ENCODE data around the gene JAK1.
"Not testable (repeated sequence)": the region's sequence is repeated elsewhere in the genome, so short reads cannot be mapped to it uniquely, and the experiment has no call there.

Gene JAK1

DNA sequence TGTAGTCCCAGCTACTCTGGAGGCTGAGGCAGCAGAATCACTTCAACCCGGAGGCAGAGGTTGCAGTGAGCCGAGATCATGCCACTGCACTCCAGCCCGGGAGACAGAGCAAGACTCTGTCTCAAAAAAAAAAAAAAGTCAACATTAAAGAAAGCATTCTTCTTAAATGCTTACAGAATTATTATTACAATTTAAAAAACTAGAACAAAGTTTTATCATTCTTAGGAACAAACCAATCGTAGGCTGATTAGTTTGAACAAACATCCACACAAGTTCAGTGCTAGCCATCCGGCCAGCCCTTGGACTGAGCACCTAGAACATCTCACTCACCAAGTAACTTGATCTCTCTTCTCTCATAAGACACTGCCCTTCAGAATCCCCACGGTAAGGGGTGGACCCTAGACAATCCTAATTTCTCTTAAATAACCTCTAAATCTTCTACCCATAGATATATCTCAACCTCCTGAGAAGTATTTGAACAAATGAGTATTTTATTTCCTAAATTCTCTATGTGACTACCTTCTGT is 16.0 kb downstream of the JAK1 start:
- no peak for DNase-seq (ENCODE audit: low read depth in 2 of 2)

DNA sequence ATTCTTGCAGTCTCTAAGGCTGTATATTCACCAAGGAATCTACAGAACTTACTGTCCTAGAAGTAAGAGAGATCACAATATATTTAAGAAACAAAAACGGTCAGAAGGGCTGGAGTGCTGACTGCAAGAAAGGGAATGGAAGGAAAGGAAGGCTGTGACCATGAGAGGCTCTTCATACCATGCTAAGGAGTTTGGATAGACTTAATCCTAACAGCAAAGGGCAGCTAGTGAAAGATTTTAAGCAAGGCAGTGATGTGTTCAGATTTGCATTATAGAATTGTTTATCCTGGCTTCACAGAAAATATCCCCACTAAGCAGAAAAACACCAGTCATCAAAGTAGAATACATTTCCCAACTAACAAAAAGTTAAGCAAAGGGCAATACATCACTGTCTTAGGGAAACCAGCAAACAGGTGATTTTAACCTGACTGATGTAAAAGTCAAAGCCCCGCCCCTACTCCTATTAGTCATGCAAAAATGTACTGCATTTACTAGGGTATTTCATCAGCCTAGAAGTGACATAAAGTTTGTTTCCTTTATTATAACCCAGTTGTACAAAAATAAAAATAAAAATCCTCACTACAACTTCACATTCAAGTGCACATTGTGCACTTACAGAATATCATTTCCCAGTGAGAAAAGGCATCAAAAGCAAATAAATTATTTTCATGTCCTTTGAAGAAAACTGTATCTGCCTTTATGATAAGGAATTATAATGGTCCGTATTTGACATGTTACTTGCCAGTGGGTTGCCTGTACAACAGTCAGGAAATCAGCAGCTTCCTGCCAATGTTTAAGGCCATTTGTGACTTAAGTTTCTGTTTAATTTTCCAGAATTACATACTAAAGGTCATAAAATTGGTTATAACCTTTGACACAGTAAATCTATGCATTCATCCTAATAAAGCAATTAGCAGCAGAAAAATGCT is 17.2 kb downstream of the JAK1 start:
- no peak for DNase-seq (ENCODE audit: low read depth in 2 of 2)

DNA sequence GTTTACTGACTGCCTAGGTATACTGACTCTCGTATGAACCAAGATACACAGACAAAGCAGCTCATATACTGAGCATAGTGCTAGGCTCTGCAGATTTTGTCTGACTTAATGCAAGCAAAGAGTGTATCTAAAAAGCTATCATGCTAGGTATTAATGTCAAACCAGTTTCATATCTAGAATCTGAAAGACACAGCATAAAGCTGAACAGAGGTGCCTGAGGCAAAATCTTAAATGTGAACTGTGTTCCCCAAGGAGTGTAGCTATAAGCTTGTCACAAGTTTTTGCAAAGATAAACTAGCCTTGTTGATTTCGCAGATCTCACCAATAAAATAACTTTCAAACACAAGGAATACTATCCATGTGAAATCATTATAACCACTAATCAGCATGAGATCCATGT is 18.1 kb downstream of the JAK1 start:
- DNase-seq (ENCODE audit: low read depth in 2 of 2) = no peak

DNA sequence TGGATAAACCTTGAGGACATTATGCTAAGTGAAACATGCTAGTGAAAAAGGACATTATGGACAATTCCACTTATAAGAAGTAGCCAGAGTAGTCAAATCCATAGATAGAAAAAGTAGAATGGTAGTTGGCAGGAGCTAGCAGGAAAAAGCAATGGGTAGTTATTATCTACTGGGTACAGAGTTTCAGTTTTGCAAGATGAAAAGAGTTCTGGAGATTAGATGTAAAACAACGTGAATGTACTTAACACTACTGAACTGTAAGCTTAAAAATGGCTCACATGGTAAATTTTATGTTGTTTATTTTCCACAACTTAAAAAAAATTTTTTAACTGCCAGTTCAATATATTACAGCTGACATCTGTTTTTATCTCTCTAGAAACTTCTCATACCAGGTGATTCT is 19.4 kb downstream of the JAK1 start:
- no peak for DNase-seq (ENCODE audit: low read depth in 2 of 2)

DNA sequence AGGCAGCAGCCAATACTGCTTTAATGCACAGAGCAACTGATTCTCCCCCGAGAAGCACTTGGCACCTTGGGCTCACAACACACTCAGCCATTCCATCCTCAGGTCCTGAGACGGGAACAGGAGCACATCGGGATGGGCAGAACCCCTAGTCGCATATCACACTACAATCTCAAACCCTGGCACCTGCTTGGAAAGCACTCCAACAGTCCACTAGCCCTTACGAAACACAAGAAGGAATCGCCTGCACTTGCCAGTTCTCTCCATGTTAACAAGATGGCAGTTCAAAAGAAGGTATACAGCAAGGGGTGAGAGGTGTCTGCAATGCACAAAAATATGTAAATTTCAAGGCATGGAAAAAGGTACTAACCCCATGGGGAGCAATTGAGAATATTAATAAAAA is 21.4 kb downstream of the JAK1 start:
- no peak for DNase-seq (ENCODE audit: low read depth in 2 of 2)

DNA sequence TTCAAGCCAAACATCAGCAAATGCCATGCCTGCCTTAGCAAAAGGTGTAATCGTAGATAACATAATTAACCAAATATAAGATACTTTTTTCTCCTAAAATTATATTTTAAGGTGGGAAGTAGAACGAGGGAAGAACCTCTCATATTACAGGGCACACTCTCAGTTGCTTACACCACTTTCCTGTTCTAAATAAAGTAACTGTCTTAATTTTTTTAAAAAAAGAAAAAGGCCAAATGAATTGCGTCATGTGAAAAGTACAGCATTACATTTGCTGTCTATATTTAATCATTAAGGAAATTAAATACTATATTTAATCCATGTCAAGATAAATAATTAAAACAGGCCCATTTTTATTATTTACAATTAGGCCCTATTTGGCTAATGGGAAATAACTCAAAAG is 23.7 kb downstream of the JAK1 start:
- DNase-seq (ENCODE audit: low read depth in 2 of 2) = no peak

DNA sequence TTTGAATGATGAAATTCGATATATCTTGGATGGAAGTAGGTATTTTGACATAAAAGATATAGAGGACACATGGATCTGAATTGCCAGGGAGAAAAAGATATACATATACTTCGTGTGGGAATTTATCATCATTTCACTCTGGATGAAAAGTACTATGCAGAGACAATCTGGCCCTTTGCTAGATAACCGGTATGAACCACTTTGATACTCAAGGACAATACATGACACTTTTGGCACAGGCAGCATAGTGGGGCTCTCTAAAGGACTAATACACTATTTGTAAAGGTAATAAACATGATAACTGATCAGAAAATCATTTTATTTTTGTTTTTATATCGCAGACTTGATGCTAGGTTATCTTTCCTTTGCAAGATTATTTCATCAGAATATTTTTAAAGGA is 24.2 kb downstream of the JAK1 start:
- no peak for DNase-seq (ENCODE audit: low read depth in 2 of 2)

DNA sequence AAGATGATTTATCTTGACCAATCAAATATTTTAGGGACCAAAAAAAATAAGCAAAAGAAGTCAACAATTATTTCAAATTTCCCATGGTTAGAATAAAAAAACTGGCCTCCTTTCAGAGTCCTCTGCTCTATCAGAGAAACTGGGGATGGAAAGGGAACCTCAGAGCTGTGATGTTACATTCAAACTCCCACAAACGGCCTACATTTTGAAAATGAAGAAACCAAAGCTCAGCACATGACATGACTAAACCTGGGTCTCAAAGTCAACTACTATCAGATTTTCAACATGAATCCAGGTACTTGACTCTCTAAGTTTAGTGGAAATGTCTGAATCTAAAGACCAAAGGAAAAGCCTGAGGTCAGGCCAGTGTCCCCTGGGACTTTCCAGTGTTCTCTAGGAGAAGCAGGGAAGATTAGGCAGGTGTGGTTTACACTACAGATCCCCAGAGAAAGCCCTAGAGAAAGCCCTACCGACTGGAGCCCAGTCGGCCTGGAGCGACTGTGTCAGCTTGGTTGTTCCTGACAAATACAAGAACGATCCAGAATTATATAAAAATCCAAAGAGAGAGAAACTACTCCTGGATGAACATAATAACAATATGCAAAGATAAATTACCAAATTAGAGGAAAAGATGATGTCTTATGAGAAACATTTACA is 24.8 kb downstream of the JAK1 start:
- no peak for DNase-seq (ENCODE audit: low read depth in 2 of 2)

DNA sequence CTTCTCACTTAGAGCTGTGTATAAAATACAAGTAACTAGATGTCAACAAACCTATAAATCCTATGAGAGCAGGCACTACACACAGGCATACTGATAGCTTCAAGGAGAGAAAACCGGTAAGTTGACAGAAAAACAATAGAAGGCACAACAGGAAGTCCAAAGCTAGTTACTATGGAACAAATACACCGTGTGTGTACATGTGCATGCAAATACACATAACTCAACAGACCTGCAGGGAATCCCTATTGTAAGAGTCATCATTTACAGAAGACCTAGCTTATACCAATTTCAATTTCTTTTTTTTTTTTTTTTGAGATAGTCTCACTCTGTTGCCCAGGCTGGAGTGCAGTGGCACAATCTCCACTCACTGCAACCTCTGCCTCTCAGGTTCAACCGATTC is 26.3 kb downstream of the JAK1 start:
- DNase-seq (ENCODE audit: low read depth in 2 of 2) = no peak

DNA sequence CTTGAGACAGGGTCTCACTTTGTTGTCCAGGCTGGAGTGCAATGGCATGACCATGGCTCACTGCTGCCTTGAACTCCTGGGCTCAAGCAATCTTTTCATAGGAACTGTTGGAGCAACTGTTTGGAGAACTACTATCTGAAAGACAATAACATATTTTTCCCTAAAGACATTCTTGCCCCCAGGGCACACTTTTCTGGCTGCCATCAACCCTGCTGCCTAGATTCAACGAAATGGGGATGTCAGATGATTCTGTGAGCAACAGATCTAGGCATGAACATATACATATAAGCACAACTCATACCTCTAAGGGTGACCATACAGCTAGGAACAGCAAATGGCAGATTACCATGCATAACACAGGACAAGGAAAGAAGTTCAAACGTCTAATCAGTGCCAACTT is 27.4 kb downstream of the JAK1 start:
- DNase-seq (ENCODE audit: low read depth in 2 of 2) = no peak

DNA sequence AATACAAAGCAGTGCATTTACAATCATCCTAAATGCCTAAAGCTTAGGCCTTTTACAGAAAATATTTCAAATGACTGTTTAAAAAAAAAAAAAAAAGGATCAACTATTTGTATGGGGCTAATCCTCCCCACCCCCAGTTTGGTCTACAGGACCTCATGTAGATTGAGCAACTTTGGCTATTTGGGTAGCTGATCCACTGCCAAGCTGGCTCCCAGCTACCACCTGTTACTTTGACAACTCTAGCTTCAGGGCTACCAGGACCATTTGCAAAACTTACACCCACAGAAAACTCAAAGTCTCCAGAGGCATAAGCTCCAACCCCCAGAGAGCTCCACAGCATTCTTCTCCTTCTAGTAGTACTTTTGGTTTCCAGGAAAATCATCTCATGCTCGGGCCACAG is 29.4 kb downstream of the JAK1 start:
- DNase-seq (ENCODE audit: low read depth in 2 of 2) = no peak

DNA sequence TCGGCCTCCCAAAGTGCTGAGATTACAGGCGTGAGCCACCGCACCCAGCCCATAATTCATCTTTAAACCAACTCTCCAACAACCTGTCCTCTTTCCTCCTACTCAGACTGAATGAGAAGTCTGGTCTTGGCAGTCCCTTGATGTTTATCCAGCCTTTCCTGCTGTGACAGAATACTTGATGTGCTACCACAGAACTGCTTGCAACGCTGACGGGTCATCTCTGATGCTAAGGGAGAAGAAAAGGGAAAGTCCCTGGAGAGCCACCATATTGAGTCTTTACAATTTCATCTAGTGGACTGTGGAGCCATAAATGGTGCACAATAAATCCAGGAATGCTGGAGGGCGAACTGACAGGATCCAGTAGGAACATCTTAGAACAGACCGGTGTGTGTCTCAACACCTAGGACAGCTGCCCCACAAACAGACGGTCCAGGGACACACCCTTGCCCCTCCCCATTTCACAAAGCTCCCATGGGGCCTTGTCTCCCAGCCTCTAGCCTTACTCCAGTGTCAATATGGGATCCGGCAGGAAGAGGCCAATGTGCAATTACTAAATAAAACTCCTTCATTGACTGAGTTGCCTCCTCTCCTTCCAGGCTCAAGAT is 30.7 kb downstream of the JAK1 start:
- DNase-seq (ENCODE audit: low read depth in 2 of 2) = no peak

DNA sequence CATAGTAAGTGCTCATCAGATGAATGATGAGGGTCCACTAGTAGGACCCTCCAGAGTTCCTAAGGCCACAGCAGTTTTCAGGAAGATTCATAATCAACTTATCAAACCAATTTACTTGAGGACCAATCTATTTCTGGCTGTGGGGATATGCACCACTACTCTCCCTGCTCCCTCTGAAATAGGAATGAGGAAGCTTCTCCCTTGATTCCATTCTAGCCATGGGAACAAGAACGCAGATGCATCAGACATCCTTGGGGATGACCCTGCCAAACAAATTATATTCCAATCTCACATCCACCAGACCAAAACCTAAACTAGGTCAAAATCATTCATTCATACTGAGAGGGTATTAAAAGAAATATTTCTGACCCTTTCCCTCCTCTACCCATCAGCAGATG is 31.5 kb downstream of the JAK1 start:
- DNase-seq (ENCODE audit: low read depth in 2 of 2) = no peak

DNA sequence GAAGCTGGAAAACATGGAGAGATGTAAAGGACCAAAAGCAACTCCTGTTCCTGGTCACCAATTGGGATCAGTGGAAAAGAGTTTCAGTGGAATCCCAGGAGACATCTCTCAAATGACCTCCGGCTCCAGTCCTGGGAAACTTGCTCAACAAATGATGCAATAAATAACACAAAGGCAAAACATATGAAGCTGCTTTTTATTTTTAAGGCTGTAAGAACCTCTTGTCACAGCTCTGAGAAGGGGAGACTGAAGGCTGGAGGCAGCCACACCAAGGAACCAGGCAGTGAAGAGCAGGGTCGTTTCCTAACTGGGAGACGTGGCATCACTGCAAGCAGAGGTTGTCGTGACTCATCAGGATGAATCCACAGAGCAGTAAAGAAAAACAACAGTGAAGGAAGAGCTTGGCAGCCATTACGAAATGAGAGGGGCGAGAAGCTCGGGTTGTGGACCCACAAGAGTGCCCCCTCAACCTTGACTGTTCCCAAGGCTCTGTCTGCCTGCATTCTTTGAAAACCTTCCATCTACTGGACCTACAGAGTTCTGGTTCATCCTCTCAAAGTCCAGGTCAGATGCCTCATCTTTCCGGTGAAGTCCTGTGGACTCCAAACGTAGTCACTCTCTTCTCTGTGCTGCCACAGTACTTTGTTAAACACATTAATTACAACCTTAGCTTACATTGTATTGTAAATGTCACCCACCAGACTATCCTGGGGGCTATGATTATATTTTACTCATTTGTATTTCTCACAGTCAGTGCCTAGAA is 32.1 kb downstream of the JAK1 start:
- peak; percentile 54 for DNase-seq (ENCODE audit: low read depth in 2 of 2)

DNA sequence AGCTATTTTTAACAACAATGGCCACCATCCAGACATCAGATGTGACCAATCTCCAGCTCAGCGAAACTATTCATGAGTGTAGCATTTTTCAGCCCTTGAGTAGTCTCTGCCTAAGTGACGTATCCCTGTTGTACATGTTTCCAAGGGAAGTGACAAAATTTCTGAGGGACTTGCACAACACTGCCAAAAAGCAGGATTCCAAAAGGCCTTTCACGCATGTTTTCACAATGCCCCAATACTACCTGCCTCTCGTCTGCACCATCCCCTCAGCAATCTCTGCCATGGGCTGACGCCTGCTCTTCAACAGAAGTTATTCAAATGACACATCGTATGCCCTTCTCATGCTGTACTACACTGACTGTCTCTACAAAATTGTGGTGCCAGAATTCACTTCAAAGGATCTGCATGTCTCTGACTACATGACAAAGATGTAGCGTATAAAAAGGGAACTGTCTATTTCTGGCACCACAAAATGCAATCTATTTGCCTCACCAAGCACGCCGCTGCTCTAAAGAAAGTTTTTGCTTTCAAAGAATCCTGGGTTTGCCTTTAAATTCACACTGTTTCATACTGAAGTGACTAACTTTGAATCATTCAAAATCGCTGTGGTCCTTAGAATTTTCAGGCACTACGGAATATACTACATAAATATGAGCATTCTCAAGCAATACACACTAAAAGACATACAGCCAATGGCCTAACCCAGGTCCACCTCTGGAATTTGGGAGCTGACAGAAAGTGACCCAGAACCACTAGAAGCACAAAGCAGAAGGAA is 32.9 kb downstream of the JAK1 start:
- DNase-seq (ENCODE audit: low read depth in 2 of 2) = peak; percentile 73 to 78

DNA sequence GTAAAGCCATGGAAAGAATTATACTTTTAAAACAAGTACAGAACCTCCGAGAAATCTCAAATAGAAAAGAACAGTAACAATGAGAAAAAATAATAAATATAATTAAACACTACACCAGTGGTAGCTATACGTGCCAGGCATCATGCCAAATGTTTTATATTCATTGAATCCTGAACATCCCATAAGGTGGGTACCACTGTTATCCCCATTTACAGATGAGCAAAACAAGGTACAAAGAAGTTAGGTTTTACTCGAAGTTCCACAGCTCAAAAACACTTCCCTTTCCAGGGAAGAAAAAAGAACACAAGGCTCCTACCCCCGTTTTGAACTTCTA is 33.4 kb downstream of the JAK1 start:
- no peak for DNase-seq (ENCODE audit: low read depth in 2 of 2)

DNA sequence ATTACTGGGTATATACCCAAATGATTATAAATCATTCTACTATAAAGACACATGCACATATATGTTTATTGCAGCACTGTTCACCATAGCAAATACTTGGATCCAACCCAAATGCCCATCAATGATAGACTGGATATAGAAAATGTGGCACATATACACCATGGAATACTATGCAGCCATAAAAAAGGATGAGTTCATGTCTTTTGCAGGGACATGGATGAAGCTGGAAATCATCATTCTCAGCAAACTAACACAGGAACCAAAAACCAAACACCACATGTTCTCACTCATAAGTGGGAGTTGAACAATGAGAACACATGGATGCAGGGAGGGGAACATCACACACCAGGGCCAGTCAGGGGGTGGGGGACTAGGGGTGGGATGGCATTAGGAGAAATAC is 35.7 kb downstream of the JAK1 start:
- DNase-seq (ENCODE audit: low read depth in 2 of 2) = not testable (repeated sequence)

DNA sequence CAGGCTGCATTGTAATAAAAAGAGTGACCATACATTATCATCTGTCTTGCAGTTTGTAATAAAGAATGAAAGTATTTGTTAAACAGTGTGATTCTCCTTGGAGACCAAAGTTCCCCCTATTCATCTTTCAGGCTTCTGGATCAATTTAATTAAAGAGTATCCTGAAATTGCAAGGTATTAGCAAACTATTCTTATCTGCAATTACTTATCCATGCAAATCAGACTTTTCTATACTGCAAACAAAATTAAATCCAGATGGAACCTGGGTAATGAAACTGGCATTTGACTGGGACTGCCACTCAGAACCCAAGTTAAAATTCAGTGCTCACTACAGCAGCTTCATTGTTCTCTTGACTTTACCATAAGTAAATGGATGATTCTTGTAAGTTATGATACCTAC is 37.1 kb downstream of the JAK1 start:
- no peak for DNase-seq (ENCODE audit: low read depth in 2 of 2)

DNA sequence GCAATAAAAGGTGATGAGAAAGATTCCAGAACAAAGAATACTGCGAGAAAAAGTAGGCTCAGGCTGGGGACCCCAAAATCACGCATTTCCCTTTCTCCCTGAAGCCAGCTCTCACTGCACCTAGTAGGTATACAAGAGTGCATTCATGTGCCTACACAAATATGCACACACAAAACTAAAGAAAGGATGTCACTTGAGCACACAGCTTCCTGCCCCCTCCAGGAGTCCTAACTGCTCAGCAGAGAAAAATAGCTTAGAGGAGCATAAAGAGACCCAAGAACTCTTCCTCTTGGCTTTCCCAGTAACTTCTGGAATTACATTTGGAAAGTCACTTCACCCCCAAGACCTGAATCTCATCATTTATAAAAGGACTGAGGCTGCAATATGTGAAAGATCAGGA is 38.0 kb downstream of the JAK1 start:
- DNase-seq (ENCODE audit: low read depth in 2 of 2) = no peak

DNA sequence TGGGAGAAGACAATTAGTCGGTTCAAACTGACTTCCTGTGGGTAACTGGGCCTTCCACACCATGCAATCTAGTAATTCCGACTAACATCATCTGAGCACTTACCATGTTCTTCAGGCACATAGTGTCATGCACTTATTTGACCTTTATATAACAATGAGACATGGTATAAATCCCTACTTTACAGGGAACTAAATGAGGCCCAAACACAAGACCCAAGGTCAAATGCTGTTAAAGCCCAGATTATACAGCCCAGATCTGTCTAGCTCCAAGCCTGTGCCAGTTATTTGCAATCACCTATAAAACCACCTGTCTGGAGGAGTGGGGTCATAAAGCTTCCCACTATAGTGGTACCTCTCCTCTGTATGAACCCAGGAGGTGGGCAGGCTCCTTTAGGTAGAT is 40.8 kb downstream of the JAK1 start:
- no peak for DNase-seq (ENCODE audit: low read depth in 2 of 2)

DNA sequence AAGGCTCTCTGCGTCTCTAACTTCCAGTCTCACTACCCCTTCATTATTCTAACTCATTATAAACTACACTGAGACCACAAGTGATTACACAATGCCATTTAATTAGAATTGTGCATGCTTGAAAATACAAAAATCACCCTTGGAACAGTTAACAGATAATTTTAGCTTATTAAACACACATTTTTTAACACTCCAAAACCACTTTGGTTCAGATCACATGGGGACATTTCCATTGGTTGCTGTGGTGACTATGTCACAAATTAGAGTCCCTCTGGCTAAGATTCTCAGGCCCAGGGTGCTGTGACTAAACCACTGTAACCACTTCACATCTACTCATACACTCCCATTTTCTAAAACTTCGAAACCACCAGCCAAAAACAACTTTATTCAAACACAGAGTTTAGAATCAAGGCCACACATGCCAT is 43.0 kb downstream of the JAK1 start:
- DNase-seq (ENCODE audit: low read depth in 2 of 2) = no peak
